GM18498 (cell line): ENCODE measurements around the gene TMEM39A.

Source experiments
- ATAC-seq: cut with Tn5 transposase; IDR thresholded peaks from one replicate; pipeline ENCODE4 v1.9.1; 2021; ENCODE audit warnings: mild to moderate bottlenecking, moderate library complexity; ENCODE audit not compliant: unreplicated experiment

The TMEM39A gene

GRCh38 chr3:119456469-119456868 is 6.9 kb downstream of the TMEM39A start:
- no peak for ATAC-seq

GRCh38 chr3:119453822-119454221 is 9.6 kb downstream of the TMEM39A start:
- no peak for ATAC-seq

GRCh38 chr3:119444590-119444989 is 18.8 kb downstream of the TMEM39A start:
- ATAC-seq = no peak

GRCh38 chr3:119443179-119443578 is 20.2 kb downstream of the TMEM39A start:
- no peak for ATAC-seq

- ATAC-seq = no peak
Observed at GRCh38 chr3:119437691-119438258, 25.6 kb downstream of the TMEM39A start.

- no peak for ATAC-seq
Observed at GRCh38 chr3:119436977-119437376, 26.4 kb downstream of the TMEM39A start.

- no peak for ATAC-seq
Observed at GRCh38 chr3:119434703-119435102, 28.7 kb downstream of the TMEM39A start.

GRCh38 chr3:119433613-119434325 is 29.6 kb downstream of the TMEM39A start:
- ATAC-seq = no peak

- ATAC-seq = no peak
Observed at GRCh38 chr3:119428538-119428937, 34.9 kb downstream of the TMEM39A start.

- ATAC-seq = no peak
Observed at GRCh38 chr3:119427669-119428068, 35.7 kb downstream of the TMEM39A start.

GRCh38 chr3:119420196-119420595 is 43.2 kb downstream of the TMEM39A start:
- ATAC-seq = no peak

- no peak for ATAC-seq
Observed at GRCh38 chr3:119418641-119419040, 44.8 kb downstream of the TMEM39A start.

GRCh38 chr3:119417771-119418512 is 45.5 kb downstream of the TMEM39A start:
- no peak for ATAC-seq

GRCh38 chr3:119416873-119417272 is 46.5 kb downstream of the TMEM39A start:
- ATAC-seq = no peak

- no peak for ATAC-seq
Observed at GRCh38 chr3:119413603-119414280, 49.7 kb downstream of the TMEM39A start.

GRCh38 chr3:119409844-119410243 is 53.6 kb downstream of the TMEM39A start:
- ATAC-seq = no peak

GRCh38 chr3:119408243-119408950 is 55.0 kb downstream of the TMEM39A start:
- peak; percentile 64 for ATAC-seq

GRCh38 chr3:119405315-119405714 is 58.1 kb downstream of the TMEM39A start:
- ATAC-seq = no peak

GRCh38 chr3:119403201-119403600 is 60.2 kb downstream of the TMEM39A start:
- ATAC-seq = no peak

- ATAC-seq = no peak
Observed at GRCh38 chr3:119402791-119403190, 60.6 kb downstream of the TMEM39A start.
